ENCODE measurements around the gene PAH. TPM values are rescaled to one million over a fixed set of nuclear protein-coding genes. Genes with fewer than 3 reads are reported as not detected.

The PAH gene
- total and polyA plus RNA-seq, 2 of the 13 experiments (the other 11 are each of a cell fraction or from before 2014, with no cell fraction given): 192 to 451 TPM

GRCh38 chr12:102950107-102950949, 33.3 kb upstream of the PAH start:
- ChIA-PET CTCF (ENCODE audit: low intra/inter-chr PET ratio, low total read pairs) (interaction anchor here (1.1 to 3.0 kb wide), 2 partner anchors 67 to 598 kb away, joined by 3 to 31 read pairs; no protein-coding TSS in a partner anchor), POLR2A (interaction anchor here (0.6 to 1.1 kb wide), 3 partner anchors 65 to 1013 kb away, joined by 3 read pairs; no protein-coding TSS in a partner anchor)
- FAIRE-seq (peak; percentile 81), DNase-seq (ENCODE audit: low spot score) (peak; percentile 65), ATAC-seq (peak; percentile 98)
- H3K27ac ChIP-seq (ENCODE audit: extremely low read length, insufficient read depth, low read length): no peak overlapping the region
- in situ Hi-C loops (cut with HindIII; ENCODE audit: extremely low pct_ligation_motif_present, low pct_unique_long_range_greater_than_20kb) (no loop called here), intact Hi-C loops (cut with micrococcal nuclease; ENCODE audit: unreplicated experiment) (loop anchor here (1.0 kb wide), 2 partner anchors 554 to 598 kb away; no protein-coding TSS in a partner anchor)
- H3K4me2 ChIP-seq (ENCODE audit: low read depth, low read length): peak overlapping the region; percentile 43
- H3K4me1 ChIP-seq (ENCODE audit: insufficient read depth, low read length): peaks cover 20% of the 10 kb centered on the region
- no peak overlapping the region for H3K9ac ChIP-seq (ENCODE audit: insufficient read depth, low read depth, low read length)
- peak overlapping the region in 1 of 3 experiments; percentile 6; a peak in 2 of 6 replicates for H3K4me3 ChIP-seq (replicated peaks in 1 of 3; ENCODE audit: insufficient read depth in 1 of 3, low read depth in 2 of 3, low read length in 3 of 3)
- H2AFZ ChIP-seq (ENCODE audit: low read length): no peak overlapping the region
- H3K36me3 ChIP-seq (replicated peaks in 1 of 2; ENCODE audit: control insufficient read depth in 1 of 2, insufficient read depth in 2 of 2, low read length in 2 of 2): no peaks in the 10 kb centered on the region
- no TSS peak for BruUV-seq (replicated peaks)
- WGBS (ENCODE audit: low lambda C conversion rate): 61% methylated on average over 23 of the region's 37 CpGs
- no peaks in the 10 kb centered on the region for H3K9me3 ChIP-seq (ENCODE audit: low read length)
- H4K20me1 ChIP-seq (ENCODE audit: insufficient read depth, low read length): no peaks in the 10 kb centered on the region
- H3K27me3 ChIP-seq (ENCODE audit: control insufficient read depth in 1 of 2, insufficient read depth in 2 of 2, low read length in 2 of 2): peaks cover 0 to 13% of the 10 kb centered on the region in 2 experiments; a peak in 2 of 5 replicates
- no peaks in the 10 kb centered on the region for H3K79me2 ChIP-seq (ENCODE audit: insufficient read depth, low read length)
- TF ChIP-seq ZNF44 (CRISPR knock-in tag; IDR thresholded peaks at IDR 0.05) (no peak), RFX1 (IDR thresholded peaks at IDR 0.05) (no peak), BRCA1 (CRISPR knock-in tag; IDR thresholded peaks at IDR 0.05) (no peak; the same call in 1 of the 2 replicates), DZIP1 (CRISPR knock-in tag; IDR thresholded peaks at IDR 0.05) (no peak), ZBTB38 (CRISPR knock-in tag; IDR thresholded peaks at IDR 0.05) (peak; percentile 65; the same call in 1 of the 2 replicates), BRF2 (CRISPR knock-in tag; IDR thresholded peaks at IDR 0.05) (no peak), NR3C1 (CRISPR knock-in tag; IDR thresholded peaks at IDR 0.05) (no peak), AKAP8 (CRISPR knock-in tag; IDR thresholded peaks at IDR 0.05) (no peak), JUND (CRISPR knock-in tag; IDR thresholded peaks at IDR 0.05) (no peak), CREBL2 (CRISPR knock-in tag; IDR thresholded peaks at IDR 0.05; ENCODE audit: borderline replicate concordance) (no peak), MXD1 (CRISPR knock-in tag; IDR thresholded peaks at IDR 0.05) (0 out of 2 replicates have a peak, but pooled peaks have one; percentile 39), MBNL3 (CRISPR knock-in tag; conservative IDR thresholded peaks at IDR 0.05) (no peak), HMGXB4 (CRISPR knock-in tag; IDR thresholded peaks at IDR 0.05; ENCODE audit: borderline replicate concordance in 1 of 2, low read depth in 1 of 2) (no peak; a peak in 1 of 4 replicates), GTF3A (CRISPR knock-in tag; conservative IDR thresholded peaks at IDR 0.05) (no peak)

All from HepG2 (cell line).